GM12878 (cell line): ENCODE results near the gene FNIP1. TPM values are rescaled to one million over a fixed set of nuclear protein-coding genes. Genes with fewer than 3 reads are reported as not detected.

Source experiments
- ATAC-seq: fragments of 200-7000 bp; cut with Tn5 transposase; 3 replicates; pipeline ENCODE4 v1.9.1; 2020; ENCODE audit warnings: mild to moderate bottlenecking, moderate library complexity
- BruUV-seq: library from RNA; stranded (reverse); fragments of 400-500 nt; replicated peaks from 2 replicates; lab custom pipeline; 2021; lab: Mats Ljungman, UMichigan
- CTCF ChIA-PET: fragments of 300-600 bp; sonication (Branson Sonifier 250); formaldehyde crosslinking; extraction: SDS; loops from one replicate; lab custom pipeline; 2021; ENCODE audit warnings: inconsistent platforms; lab: Yijun Ruan, JAX
- POLR2A ChIA-PET: fragments of 350-600 bp; formaldehyde crosslinking; extraction: SDS; loops from one replicate; lab custom pipeline; 2021; ENCODE audit warnings: inconsistent platforms; lab: Charles Lee
- RAD21 ChIA-PET: fragments of 300-600 bp; sonication (Branson Sonifier 250); formaldehyde crosslinking; loops from one replicate; lab custom pipeline; 2023; ENCODE audit warnings: antibody characterized with exemption; ENCODE audit not compliant: unreplicated experiment; lab: Charles Lee
- SMC1A ChIA-PET: fragments of 300-600 bp; sonication (Branson Sonifier 250); formaldehyde crosslinking; loops from one replicate; lab custom pipeline; 2023; ENCODE audit not compliant: unreplicated experiment, uncharacterized antibody; lab: Charles Lee
- DNase-seq: peaks from one replicate; pipeline ENCODE4 v3.0.0-alpha.2; 2011; ENCODE audit warnings: low read depth, low spot score
- FAIRE-seq: peaks from 3 replicates; lab custom pipeline; 2011; peaks lifted over from hg19 to GRCh38; lab: Jason Lieb, UNC
- H2AFZ ChIP-seq: 2 replicates; pipeline ENCODE4 v1.6.0; 2011; ENCODE audit warnings: low read depth, low read length, control low read depth; ENCODE audit not compliant: control insufficient read depth
- H3K27ac ChIP-seq: 2 replicates; pipeline ENCODE4 v1.5.1; 2011; ENCODE audit warnings: control low read depth; ENCODE audit not compliant: control insufficient read depth, insufficient read depth
- H3K27me3 ChIP-seq, 2 experiments: replicated peaks in 1 of 2; 2 replicates each; pipeline versions ENCODE4 v1.6.0 to v1.6.1; 2011; ENCODE audit warnings: low read length in 1 of 2; ENCODE audit not compliant: control insufficient read depth in 2 of 2, insufficient read depth in 2 of 2
- H3K36me3 ChIP-seq, 2 experiments: 2 replicates each; pipeline ENCODE4 v1.5.1; 2011; ENCODE audit warnings: low read length in 1 of 2; ENCODE audit not compliant: control insufficient read depth in 2 of 2, insufficient read depth in 2 of 2
- H3K4me1 ChIP-seq: 2 replicates; pipeline ENCODE4 v1.6.1; 2011; ENCODE audit warnings: mild to moderate bottlenecking, low read length, moderate library complexity, mixed read lengths; ENCODE audit not compliant: control insufficient read depth, insufficient read depth
- H3K4me2 ChIP-seq: 2 replicates; pipeline ENCODE4 v1.6.0; 2011; ENCODE audit warnings: control low read depth; ENCODE audit not compliant: control insufficient read depth, insufficient read depth
- H3K4me3 ChIP-seq: fragments of 200-600 bp; sonication (generic); 2 replicates; pipeline ENCODE4 v1.5.1; 2016
- H3K79me2 ChIP-seq: 2 replicates; pipeline ENCODE4 v1.6.0; 2011; ENCODE audit warnings: low read length; ENCODE audit not compliant: control insufficient read depth, insufficient read depth
- H3K9ac ChIP-seq: 2 replicates; pipeline ENCODE4 v1.8.0; 2011; ENCODE audit warnings: low read length, control low read depth, mixed read lengths; ENCODE audit not compliant: control insufficient read depth, insufficient read depth
- H3K9me3 ChIP-seq: replicated peaks from 3 replicates; pipeline ENCODE4 v1.5.1; 2011; ENCODE audit warnings: mild to moderate bottlenecking, low read length; ENCODE audit not compliant: control insufficient read depth, insufficient read depth
- H4K20me1 ChIP-seq: 2 replicates; pipeline ENCODE4 v1.6.0; 2011; ENCODE audit not compliant: control insufficient read depth, insufficient read depth
- BHLHE40 ChIP-seq, 2 experiments: fragments of 450-650 bp in 1 of 2; IDR thresholded peaks; 2 replicates each; pipeline ENCODE4 v1.6.1; 2011 to 2017; ENCODE audit warnings: low read depth in 2 of 2, borderline replicate concordance in 1 of 2, improper control_type of control experiment in 1 of 2, low read length in 1 of 2, mild to moderate bottlenecking in 1 of 2
- BMI1 ChIP-seq: fragments of 450-650 bp; IDR thresholded peaks from 2 replicates; pipeline ENCODE4 v1.6.1; 2016; ENCODE audit warnings: mild to moderate bottlenecking, moderate library complexity, borderline replicate concordance
- CHD1 ChIP-seq: IDR thresholded peaks from 2 replicates; pipeline ENCODE4 v1.6.1; 2012; ENCODE audit warnings: low read depth, low read length, improper control_type of control experiment
- CREM ChIP-seq: IDR thresholded peaks from 2 replicates; pipeline ENCODE4 v1.6.1; 2014; ENCODE audit warnings: antibody characterized with exemption, low read depth
- HCFC1 ChIP-seq: fragments of 150-350 bp; IDR thresholded peaks from 2 replicates; pipeline ENCODE4 v1.6.1; 2014; ENCODE audit warnings: low read length
- HDAC2 ChIP-seq: fragments of 200-600 bp; sonication (generic); IDR thresholded peaks from 2 replicates; pipeline ENCODE4 v1.6.1; 2017
- KDM1A ChIP-seq: fragments of 200-600 bp; sonication (generic); IDR thresholded peaks from 2 replicates; pipeline ENCODE4 v1.6.1; 2016; ENCODE audit warnings: borderline replicate concordance
- MAX ChIP-seq: IDR thresholded peaks from 2 replicates; pipeline ENCODE4 v1.6.1; 2012; ENCODE audit warnings: low read depth, low read length, improper control_type of control experiment
- MEF2A ChIP-seq: IDR thresholded peaks from 2 replicates; pipeline ENCODE4 v1.6.1; 2011; ENCODE audit warnings: low read depth, mild to moderate bottlenecking, low read length, moderate library complexity; ENCODE audit not compliant: insufficient read depth
- MEF2B ChIP-seq: fragments of 450-650 bp; IDR thresholded peaks from 2 replicates; pipeline ENCODE4 v1.6.1; 2018; ENCODE audit warnings: mild to moderate bottlenecking, moderate library complexity; ENCODE audit not compliant: partially characterized antibody, poor library complexity, severe bottlenecking
- MYC ChIP-seq: IDR thresholded peaks from 2 replicates; pipeline ENCODE4 v1.6.1; 2011; ENCODE audit warnings: mild to moderate bottlenecking, low read length, moderate library complexity, inconsistent platforms; ENCODE audit not compliant: insufficient read depth, insufficient replicate concordance, insufficient read length, severe bottlenecking
- POLR2AphosphoS2 ChIP-seq: IDR thresholded peaks from 2 replicates; pipeline ENCODE4 v1.6.1; 2011; ENCODE audit warnings: low read depth, mild to moderate bottlenecking, low read length, improper control_type of control experiment, moderate library complexity
- POLR2AphosphoS5 ChIP-seq: IDR thresholded peaks from 2 replicates; pipeline ENCODE4 v1.6.1; 2011; ENCODE audit warnings: mild to moderate bottlenecking, low read length, inconsistent platforms
- RUNX3 ChIP-seq: IDR thresholded peaks from 2 replicates; pipeline ENCODE4 v1.6.1; 2012; ENCODE audit warnings: low read length, inconsistent platforms
- ZNF274 ChIP-seq: IDR thresholded peaks from one replicate; pipeline ENCODE4 v1.8.0; 2011; ENCODE audit not compliant: insufficient read length, insufficient read depth
- ZNF687 ChIP-seq: fragments of 450-650 bp; IDR thresholded peaks from 2 replicates; pipeline ENCODE4 v1.6.1; 2017; ENCODE audit warnings: mild to moderate bottlenecking, moderate library complexity
- ZSCAN29 ChIP-seq: fragments of 450-650 bp; IDR thresholded peaks from 2 replicates; pipeline ENCODE4 v1.6.1; 2017; ENCODE audit warnings: mild to moderate bottlenecking, moderate library complexity
- WGBS: methylation state at CpG from one replicate; pipeline ENCODE4 v1.1.6; 2016; ENCODE audit warnings: low lambda C conversion rate; ENCODE audit not compliant: insufficient replicate concordance, insufficient coverage; ENCODE audit errors: missing lambda C conversion rate; 5-methylcytosine and 5-hydroxymethylcytosine counted together
- in situ Hi-C: fragments of 300-500 bp; cut with MboI; formaldehyde crosslinking; loops from 9 replicates; pipeline ENCODE4 v1.14.3; 2018; ENCODE audit warnings: mixed read lengths
- intact Hi-C: fragments of 100-400 bp; cut with micrococcal nuclease; formaldehyde crosslinking; loops from one replicate; pipeline ENCODE4 v1.14.2; 2022; ENCODE audit not compliant: unreplicated experiment
- polyA plus RNA-seq, 11 experiments: library from polyadenylated mRNA; depleted of rRNA in 4 of 11; unstranded in 6 of 11; stranded (reverse) in 5 of 11; fragments of >200 nt; fragmentation: Nextera tagmentation in 4 of 11; fragmentation: Illumina TruSeq in 1 of 11; extraction: Ambion mirVana in 4 of 11; extraction: Trizol in 1 of 11; gene quantifications; 1 replicate in 1 of 11; 2 replicates in 10 of 11; pipeline versions ENCODE4 v1.2.1 to v1.2.3, GENCODE V29; 2011 to 2016; ENCODE audit warnings: inconsistent platforms in 2 of 11, missing spikeins in 2 of 11, low read depth in 1 of 11
- total RNA-seq, 4 experiments: library from RNA; depleted of rRNA in 3 of 4; stranded (reverse); fragments of >200 nt in 3 of 4; fragmentation: Illumina TruSeq in 1 of 4; extraction: Trizol in 1 of 4; gene quantifications; 2 replicates each; pipeline versions ENCODE4 v1.2.1 to v1.2.3, GENCODE V29; 2013 to 2021

The FNIP1 gene
- total and polyA plus RNA-seq, 10 of the 15 experiments (the other 5 are each of a cell fraction or from before 2014, with no cell fraction given) = 4.3 to 18.0 (median 14.0) TPM

- peak overlapping the region; percentile 86 for H3K4me2 ChIP-seq
- CTCF ChIA-PET = no interaction called here
Measured at GRCh38 chr5:131758520-131758900, 38.3 kb downstream of the FNIP1 start.

GRCh38 chr5:131757830-131758519, 38.8 kb downstream of the FNIP1 start:
- Histone ChIP-seq H2AFZ (no peak overlapping the region), H3K9ac (no peak overlapping the region), H4K20me1 (0 out of 2 replicates have a peak, but pooled peaks cover 2% of the 10 kb centered on the region), H3K9me3 (no peaks in the 10 kb centered on the region), H3K27me3 (no peaks in the 10 kb centered on the region), H3K4me1 (peaks cover 19% of the 10 kb centered on the region), H3K36me3 (no peaks in the 10 kb centered on the region), H3K27ac (no peak overlapping the region), H3K79me2 (peaks cover 46% of the 10 kb centered on the region), H3K4me2 (no peak overlapping the region; the same call in 1 of the 2 replicates), H3K4me3 (no peak overlapping the region)
- intact Hi-C loops (no loop called here), in situ Hi-C loops (no loop called here)
- no peak for DNase-seq
- ChIA-PET CTCF (no interaction called here), SMC1A (no interaction called here), POLR2A (interaction anchor here (1.1 kb wide), 1 partner anchor 40 kb away, joined by 3 read pairs; no protein-coding TSS in a partner anchor), RAD21 (interaction anchor here (0.5 kb wide), 1 partner anchor 111 kb away, joined by 3 read pairs; no protein-coding TSS in a partner anchor)
- no TSS peak for BruUV-seq
- 96% methylated on average over 1 of the region's 1 CpG for WGBS
- no peak for FAIRE-seq
- peak; percentile 69 for ATAC-seq
- TF ChIP-seq BMI1 (no peak), HDAC2 (no peak), RUNX3 (no peak), MAX (no peak), POLR2AphosphoS5 (no peak), ZNF687 (no peak), CHD1 (no peak), POLR2AphosphoS2 (no peak), ZSCAN29 (no peak)

More at GRCh38 chr5:131758520-131758900, 38.3 kb downstream of the FNIP1 start:
- Histone ChIP-seq H3K4me1 (peaks cover 19% of the 10 kb centered on the region), H2AFZ (no peak overlapping the region), H3K36me3 (no peaks in the 10 kb centered on the region), H3K27me3 (no peaks in the 10 kb centered on the region), H3K9ac (no peak overlapping the region; the same call in 1 of the 2 replicates), H3K79me2 (peaks cover 43% of the 10 kb centered on the region), H3K27ac (peak overlapping the region; percentile 13; the same call in 1 of the 2 replicates), H4K20me1 (0 out of 2 replicates have a peak, but pooled peaks cover 2% of the 10 kb centered on the region), H3K9me3 (no peaks in the 10 kb centered on the region), H3K4me3 (peak overlapping the region; percentile 30; the same call in 1 of the 2 replicates)
- DNase-seq = no peak
- POLR2A ChIA-PET = no interaction called here
- RAD21 ChIA-PET = interaction anchor here (0.5 kb wide), 1 partner anchor 112 kb away, joined by 3 read pairs; no protein-coding TSS in a partner anchor
- no TSS peak for BruUV-seq
- SMC1A ChIA-PET = no interaction called here
- in situ Hi-C loops = no loop called here
- peak; percentile 32; the same call in 2 of the 3 replicates for ATAC-seq
- TF ChIP-seq MEF2A (peak; percentile 68; the same call in 1 of the 2 replicates), HCFC1 (no peak), MYC (no peak), KDM1A (no peak), CREM (no peak), ZNF274 (no peak), BHLHE40 (IDR thresholded peaks at IDR 0.05; ENCODE audit: borderline replicate concordance in 1 of 2, low read depth in 2 of 2, low read length in 1 of 2) (no peak), MEF2B (peak; percentile 64), RUNX3 (peak; percentile 50)
- WGBS = 21% methylated on average over 3 of the region's 3 CpGs
- FAIRE-seq = peak; percentile 31
- intact Hi-C loops = no loop called here
